ENCODE measurements around the gene LIMS2.

The LIMS2 gene, protein sequence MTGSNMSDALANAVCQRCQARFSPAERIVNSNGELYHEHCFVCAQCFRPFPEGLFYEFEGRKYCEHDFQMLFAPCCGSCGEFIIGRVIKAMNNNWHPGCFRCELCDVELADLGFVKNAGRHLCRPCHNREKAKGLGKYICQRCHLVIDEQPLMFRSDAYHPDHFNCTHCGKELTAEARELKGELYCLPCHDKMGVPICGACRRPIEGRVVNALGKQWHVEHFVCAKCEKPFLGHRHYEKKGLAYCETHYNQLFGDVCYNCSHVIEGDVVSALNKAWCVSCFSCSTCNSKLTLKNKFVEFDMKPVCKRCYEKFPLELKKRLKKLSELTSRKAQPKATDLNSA

DNA sequence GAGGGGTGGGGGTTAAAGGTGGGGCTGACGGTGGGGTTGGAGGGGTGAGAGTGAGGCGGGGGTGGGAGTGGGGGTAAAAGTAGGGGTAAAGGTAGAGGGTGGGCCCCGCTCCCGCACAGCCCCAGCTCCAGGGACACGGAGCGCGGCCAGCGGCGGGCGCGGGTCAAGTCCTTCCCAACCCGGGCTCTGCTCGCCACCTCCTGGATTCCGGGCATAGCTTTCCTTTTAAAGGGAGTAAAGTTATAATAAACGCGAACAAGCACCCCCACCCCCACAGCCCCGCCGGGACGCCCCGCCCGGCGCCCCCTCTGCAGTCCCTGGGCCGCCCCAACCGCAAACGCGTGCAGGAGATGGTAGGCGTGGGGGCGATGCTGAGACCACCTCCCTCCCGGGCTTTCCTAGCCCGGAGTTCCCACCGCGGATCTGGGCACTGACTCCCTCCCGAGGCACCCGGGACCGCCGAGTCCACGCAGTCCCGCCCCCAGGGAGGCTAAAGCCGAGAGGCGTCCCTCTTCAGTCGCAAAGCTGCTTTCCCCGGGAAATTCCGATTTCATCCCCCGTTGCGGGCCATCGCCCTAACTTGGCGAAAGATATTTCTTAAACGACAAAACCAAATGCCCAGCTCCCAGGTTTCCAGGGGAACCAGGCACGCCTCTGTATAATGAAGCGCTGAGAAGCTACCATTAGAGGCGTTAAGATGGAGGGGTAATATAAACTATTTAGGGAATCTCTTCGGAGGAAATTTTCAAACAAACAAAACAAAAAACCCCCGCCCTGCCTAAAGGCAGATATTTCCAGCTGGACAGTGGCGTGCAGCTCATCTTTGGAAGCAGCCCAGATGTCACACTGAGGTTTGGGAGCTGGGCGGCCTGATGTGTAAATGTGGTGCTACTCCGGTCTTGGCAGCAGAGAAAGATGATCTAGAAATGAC is at the start of gene LIMS2:
LIMS2 (minus strand) TSS at position 200 of the 931 bp plus-strand sequence. CDS start 506 bp downstream, outside the sequence.
- DNase-seq = peak; percentile 26

DNA sequence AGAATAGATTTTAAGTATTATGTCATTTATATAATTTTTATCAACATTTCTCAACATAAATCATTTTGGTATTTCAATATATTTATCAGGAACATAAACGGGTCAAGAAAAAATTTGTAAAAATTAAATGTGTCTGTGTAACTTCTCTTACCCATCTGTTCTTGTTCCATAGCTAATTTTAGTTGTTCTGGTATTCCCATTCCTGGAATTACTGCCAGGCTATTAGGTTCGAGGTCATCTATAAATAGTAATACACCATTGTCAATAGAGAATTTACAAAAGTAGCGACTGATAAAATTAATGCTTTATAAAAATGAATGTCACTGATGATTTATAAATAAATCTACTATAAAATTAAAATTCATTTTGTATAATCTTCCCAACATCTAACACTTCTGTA is 47.5 kb upstream of the LIMS2 start:
- no peak for DNase-seq

DNA sequence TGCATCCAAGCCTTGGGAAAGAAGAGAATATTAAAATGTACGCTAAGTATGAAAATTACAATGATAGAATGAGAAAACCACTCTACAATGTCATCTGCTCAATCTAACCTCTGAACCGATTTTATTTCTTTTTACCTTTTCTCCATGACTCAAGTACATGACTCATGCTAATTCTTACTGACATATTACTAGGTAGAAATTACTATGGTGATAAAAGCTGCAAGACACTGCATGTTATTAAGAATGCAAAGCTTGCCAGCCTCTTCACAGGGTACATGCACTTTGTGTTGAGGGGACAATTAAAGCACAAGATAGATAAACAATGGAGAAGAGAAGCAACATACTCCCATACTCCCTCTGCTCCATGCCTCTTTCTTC is 46.6 kb upstream of the LIMS2 start:
- no peak for DNase-seq

DNA sequence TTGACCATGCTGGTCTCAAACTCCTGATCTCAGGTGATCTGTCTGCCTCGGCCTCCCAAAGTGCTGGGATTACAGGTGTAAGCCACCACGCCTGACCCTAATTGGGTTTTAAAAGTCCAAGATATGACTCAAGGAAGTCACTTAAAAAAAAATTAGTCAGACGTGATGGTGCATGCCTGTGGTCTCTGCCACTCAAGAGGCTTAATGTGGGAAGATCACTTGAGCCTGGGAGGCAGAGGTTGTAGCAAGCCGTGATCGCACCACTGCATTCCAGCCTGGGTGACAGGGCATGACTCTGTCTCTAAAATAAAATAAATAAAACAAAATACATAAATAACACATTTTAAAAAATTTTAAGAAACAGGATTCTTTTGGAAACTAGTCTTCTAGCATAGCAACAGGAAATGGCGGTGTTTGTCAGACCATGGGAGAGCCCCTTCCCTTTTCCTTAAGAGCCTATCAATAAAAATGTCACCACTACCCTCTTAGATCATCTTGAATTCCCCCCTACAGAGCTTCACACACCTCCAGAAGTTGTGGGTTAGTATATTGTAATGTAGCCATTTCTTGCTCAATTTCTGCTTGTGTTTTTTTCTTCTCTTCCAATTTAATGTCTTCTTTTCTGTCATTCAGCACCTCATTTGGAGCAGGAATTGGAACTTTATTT is 46.1 kb upstream of the LIMS2 start:
- DNase-seq = no peak

DNA sequence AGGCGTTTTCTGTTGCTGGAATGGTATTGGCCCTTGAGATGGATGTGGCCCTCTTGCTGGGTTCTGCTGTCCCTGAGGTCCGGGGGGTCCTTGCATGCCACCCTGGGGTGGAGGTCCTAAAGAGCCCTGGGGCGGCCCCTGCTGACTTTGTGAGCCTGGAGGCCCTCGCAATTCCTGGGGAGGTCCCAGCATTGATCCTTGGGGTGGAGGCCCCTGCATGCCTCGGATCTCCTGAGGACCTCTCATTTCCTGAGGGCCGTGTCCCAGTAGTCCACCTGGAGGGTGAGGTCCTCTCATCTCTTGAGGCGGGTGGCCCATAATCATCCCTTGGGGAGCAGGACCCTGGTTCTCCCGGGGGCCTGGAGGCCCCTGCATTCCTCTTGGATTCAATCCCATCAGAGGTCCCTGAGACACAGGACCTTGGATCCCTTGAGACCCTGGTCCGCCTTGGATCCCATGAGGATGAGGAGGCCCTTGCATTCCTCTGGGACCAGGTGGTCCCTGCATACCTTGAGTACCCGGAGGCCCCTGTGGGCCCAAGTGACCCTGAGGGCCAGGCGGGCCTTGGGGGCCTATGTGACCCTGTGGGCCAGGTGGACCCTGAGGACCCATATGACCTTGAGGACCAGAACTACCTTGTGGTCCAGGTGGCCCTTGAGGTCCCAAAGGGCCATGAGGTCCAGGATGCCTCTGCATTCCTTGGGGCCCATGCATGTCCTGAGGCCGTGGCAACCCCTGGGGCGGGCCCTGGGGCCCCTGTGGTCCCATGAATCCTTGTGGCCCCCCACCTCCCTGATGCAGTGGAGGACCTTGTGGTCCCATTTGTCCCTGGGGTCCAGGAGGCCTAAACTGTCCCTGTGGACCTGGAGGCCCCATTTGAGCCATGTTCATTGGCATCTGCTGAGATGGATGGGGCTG is 44.2 kb upstream of the LIMS2 start:
- no peak for DNase-seq

DNA sequence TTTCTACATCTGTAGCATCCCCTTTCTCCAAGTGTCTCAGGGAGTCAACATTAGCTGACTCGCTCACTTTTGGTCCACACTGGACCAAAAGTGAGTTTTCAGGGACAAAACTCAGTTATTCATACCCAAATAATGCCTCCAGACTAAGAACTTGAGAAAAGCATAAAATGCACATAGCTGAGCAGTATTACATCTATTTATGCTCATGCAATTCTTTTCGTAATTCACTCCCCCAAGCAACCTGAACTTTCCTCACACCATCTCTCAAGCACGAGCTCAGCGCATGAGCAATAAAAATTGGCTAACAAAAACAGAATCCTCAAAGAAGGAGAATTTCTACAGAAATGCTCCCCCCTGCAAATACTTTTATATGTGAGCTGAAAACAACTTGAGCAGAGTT is 42.9 kb upstream of the LIMS2 start:
- DNase-seq = no peak

DNA sequence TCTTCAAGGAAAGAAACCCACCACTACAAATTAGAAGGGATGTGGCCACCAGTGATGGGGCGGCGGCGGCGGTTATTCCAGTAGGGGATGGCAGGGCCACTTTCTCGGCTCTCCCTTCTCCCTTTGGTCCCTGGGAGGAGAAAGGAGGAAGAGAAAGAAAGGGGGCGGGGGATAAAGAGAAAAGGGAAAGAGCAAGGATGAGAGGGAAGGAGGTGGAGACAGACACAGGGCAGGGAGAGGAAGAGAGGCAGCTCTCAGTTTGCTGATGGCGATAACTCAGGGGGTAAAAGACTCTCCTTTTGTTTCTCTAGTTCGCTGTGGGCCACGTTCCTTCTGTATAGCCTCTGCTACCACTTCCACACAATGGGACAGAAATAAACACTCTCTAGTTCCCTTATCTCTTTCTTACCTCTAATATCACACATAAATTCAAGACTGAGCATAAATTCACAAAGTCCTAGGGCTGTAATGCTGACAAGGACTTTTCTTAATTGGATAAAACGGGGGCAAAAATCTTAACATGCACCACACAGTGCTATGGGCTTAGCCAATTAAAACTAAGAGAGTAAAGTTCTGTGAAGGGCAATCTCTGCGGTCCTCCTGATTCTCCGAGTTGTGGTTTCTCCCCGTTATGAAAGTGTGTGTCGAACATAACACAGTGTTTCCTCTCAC is 40.6 kb upstream of the LIMS2 start:
- DNase-seq = no peak

DNA sequence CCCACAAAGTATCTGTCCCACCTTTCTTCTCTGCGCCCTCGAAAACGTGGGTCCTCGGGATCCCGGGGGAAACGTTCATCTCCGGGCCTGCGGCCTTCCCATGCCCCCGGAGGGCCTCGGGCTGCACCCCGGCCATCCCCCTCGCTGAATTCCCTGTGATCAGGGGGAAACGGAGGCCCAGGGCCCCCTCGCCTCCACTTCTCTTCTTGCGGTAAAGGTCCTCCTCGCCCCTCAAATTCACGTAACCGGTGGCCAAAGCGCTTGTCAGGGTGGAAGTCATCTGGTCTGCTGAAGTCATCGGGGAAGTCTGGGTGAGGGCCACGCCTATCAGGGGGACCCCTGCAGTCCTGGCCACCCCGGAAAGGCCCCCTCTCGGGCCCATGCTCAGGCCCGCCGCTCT is 38.2 kb upstream of the LIMS2 start:
- DNase-seq = no peak

DNA sequence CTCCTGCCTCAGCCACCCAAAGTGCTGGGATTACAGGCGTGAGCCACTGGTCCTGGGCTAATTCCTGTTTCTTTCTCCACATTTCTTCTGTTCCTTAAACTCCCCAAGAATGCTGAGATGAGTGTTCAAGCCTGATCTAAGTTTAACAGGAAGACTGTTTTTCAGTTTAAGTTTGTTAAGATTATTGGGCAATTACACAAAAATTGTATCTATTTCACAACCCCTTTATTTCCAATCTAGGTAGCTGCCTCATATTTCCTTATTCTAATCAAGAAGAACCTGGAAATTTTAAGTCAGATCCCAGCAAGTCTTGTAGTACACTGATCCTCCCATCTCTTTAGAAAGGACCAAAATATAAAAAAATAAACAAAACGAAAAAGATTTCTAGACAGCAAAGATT is 37.7 kb upstream of the LIMS2 start:
- DNase-seq = no peak

DNA sequence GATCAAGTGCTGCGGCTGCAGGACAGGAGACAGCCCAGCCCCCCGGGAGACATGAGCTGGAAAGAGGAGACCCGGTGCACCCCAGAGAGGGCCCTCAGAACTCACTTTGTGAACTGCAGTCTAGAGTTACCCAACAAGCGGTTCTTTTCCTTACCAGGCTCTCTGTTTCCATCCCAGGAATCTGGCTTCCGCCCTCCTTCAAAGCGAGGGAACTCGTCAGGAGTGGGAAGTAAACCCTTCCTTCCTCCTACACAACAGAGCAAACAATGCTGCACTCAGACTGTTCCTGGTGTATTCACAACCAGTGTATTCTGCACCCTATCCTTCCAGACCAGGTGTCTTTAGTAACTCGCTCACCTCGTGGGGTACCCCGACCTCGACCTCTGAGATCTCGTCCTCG is 34.0 kb upstream of the LIMS2 start:
- no peak for DNase-seq

DNA sequence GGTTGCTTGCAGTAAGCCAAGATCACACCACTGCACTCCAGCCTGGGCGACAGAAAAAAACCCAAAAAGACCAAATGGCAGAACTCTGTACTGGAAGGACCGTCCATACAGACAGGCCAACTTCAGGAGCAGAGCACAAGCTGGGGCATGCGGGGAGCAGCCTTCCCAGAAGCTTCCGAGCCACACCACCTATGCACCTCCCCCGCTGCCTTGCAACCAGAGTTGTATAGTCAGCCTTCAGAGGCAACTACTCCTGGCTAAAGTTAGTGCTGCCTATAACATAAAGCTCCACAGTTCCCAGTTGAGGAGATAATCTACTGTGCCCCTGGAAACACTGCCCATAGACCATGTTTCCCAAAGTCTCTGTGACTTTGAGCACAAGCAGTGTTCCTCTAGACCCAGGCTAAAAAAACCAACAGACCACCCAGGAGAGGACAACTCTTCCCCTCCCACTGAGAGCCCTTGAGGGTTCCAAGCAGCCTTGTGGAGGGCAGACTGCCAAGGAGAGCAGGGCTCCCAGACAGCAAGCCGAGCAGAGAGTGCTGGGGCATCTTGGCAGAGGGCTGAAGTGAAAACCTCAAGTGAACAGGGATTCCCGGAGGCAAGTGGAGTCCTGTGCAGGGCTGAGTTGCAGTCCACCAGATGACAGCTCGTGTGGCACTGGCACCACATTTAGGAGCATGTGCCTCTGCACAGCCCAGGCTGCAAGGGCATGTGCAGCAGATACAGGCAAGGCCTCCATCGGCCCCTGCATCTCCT is 32.7 kb upstream of the LIMS2 start:
- DNase-seq = no peak

DNA sequence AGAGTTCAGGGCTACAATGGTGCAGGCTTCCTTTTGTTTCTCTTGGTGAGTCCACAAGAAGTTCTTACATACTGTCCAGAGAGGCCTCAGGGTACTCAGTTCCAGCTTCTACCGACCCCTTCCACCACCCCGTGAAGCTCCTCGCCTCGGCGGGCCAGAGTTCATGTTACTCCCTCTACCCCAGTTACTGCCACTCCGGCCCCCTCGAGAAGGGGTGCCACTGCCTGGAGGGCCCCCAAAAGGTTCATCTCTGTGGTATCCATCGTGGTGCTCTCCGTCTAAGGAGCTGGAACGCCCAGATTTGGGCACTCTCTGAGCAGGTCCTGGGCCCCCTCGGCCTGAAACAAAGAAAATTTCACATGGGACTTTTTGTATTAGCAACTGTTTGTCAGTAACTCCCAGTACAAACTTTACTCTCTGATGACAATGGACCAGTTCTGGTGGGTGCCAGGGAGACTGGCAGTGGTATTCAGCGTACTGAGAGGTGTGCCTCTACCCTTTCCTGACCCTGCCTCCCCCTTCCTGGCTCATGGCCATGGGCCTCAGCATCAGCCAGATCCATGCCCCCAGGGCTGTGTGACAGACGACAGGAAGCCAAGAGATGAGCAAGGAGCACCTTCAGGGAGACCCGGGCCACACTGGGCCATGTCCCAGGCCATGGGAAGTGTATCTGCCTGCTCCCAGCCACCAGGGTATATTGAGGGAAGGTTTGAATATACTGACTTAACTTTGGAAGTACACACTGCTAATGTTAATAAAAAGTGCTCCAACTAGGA is 31.1 kb upstream of the LIMS2 start:
- DNase-seq = no peak

DNA sequence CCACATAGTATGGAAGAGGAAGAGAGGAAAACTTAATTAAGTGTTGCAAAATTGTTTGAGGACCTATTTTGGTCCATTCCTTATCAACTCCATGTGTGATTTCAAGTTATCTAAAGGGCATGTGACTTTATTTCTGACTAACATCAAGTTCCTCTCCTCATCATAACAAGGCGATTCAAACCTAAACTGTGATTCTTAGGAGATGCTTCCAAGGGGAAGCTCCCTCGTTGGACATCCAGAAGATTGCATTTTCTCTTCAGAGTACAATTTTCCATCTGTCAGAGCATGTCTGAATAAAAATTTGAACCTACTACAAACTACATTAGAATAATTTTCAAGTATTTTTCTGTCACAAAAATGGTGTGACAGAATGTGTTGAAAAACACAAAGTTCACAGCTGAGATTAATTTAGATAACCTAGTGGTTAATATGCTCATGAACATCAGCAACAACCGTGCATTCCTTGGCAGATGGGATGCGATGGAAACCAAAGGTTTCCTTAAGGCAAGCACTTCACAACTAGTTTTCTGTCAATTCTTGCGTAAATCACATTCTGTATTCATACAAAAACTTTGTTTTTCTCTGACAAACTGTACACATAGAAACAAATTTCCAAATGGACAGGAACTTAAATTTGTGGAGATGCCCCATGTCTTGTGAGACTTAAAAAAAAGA is 30.2 kb upstream of the LIMS2 start:
- DNase-seq = no peak

DNA sequence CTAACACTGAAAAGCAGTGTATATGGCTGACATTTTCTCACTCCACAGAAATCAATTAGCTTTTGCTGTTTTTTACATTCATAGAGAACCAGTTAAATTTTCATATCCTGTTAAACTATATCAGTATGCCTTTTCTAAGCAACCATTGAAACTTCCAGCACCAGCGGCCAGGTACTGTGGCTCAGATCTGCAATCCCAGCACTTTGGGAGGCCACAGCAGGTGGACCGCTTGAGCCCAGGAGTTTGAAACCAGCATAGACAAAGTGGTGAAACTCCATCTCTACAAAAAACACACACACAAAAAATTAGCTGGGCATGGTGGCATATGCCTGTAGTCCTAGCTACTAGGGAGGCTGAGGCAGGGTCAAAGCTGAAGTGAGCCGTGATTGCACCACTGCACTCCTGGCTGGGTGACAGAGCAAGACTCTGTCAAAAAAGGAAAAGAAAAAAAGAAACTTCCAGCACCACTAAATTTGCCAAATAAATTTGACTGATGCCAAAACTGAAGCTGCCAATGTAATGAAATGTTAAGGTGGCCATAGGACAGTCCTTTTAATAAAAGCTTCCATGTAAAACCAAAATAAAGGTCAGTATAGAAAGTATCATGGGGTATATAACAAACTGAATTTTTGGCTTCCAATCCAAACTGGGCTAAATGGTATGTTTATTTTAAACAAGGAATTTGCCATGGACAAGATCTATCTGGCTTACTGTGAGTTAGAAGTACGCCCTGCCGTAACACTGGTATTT is 29.5 kb upstream of the LIMS2 start:
- no peak for DNase-seq

DNA sequence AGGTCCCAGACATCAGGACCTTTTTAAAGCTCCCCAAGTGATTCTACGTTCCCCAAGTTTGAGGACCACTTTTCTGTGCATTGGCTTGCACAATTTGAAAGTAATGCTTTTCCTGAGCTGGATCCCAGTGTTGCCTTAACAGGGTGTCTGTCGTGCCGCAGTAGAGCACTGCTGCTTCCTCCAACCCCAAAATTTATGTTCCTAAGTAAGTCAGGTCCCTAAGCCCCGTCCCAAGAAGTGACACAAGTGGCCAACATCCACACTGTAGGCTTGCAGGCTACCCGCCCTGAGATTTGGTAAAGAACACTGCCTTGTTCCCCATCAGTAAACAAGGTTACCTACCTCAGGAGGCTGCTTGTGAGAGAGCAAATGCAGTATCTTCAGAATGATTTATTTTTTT is 28.0 kb upstream of the LIMS2 start:
- no peak for DNase-seq

DNA sequence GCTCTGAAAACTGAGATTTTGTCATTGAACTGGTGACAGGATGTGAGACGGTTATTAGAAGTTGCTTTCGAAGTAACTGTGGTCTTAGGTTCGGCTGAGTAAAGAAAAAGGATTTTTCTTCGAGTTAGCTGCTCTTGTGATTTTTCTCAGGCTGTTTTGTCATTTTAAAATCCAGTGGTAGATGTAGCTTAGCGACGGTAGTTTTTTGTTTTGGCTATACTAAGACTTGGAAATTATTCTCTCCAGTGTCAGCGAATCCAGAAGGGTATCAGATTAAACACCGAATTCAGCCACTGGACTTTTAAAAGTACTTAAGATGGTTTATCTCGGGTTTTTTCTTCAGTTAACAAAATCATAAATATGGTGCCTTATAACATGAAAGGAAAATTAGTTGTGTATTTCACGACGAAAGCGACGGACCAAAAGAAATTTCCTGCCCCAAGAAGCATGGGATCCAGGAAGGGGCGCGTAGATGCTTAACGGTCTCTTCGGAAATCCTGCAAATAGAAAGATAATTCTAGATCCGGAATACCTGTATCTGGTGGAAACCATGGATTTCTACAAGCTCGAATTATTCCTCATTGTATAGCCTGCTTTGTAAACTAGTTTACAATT is 27.2 kb upstream of the LIMS2 start:
- no peak for DNase-seq

DNA sequence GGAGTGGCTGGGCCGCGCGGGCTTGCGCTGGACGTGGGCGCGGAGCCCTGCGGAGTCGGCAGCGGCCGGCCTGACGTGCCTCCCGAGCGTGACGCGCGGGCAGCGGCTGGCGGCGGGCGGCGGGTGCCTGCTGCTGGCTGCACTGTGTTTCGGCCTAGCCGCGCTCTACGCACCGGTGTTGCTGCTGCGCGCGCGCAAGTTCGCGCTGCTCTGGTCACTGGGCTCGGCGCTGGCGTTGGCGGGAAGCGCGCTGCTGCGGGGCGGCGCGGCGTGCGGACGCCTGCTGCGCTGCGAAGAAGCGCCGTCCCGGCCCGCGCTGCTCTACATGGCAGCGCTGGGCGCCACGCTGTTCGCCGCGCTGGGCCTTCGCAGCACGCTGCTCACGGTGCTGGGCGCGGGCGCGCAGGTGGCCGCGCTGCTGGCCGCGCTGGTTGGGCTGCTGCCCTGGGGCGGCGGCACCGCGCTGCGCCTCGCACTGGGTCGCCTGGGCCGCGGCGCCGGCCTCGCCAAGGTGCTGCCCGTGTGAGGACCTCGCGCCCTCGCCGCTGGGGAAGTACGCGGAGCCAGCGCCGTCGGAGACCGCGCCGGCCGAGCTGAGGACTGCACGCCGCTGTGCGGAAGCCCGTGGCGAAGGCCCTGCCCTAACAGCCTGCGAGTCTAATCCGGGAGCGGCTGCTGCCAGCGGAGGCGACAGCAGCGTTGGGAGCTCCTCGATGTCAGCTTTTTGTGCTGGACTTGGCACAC is 26.5 kb upstream of the LIMS2 start:
- peak; percentile 92 for DNase-seq

DNA sequence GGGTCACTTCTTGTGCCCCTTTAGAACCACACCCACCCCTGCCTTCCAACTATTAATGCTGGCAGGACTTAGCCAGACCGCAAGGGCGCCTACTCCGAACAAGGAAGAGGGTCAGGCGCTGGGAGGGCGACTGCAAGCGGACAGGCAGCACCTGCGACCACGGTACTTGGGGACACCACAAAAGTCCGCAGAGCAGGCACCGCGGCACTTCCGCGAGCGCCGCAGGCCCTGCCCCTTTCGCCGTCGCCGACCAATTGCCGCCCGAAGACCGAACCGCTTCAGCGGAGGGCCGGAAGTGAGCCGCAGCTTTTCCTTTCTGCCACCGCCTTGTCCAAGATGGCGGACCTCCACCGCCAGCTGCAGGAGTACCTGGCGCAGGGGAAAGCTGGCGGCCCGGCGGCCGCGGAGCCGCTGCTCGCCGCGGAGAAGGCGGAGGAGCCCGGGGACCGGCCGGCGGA is 25.9 kb upstream of the LIMS2 start, which contains the start of gene SFT2D3:
SFT2D3 (plus strand) TSS at position 305 of the 458 bp plus-strand sequence; CDS start at position 337, 32 bp downstream.
- peak; percentile 96 for DNase-seq
